ENCODE data around the gene CARMIL1.

DNA sequence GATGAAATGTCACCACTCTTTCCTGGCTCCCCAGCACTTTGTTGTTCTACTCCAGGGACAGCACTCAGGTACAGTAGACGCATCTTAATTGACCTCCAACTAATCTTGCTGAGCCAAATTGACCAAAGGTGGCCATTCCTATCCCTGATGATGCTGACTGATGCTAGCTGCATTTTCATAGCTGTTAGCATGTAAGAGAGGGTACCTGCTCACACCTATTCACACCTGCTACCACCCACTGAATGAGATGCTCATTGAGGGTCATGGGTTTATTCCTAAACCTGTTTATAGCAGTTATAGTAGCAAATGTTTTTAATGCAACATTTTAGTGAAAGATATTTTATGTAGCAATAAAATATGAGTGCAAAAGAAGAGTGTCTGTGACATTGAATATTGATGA, 145.1 kb downstream of the CARMIL1 start:
- TF ChIP-seq POLR2A (IDR thresholded peaks at IDR 0.05; ENCODE audit: low read length) (no peak), GATA1 (IDR thresholded peaks at IDR 0.05; ENCODE audit: low read depth, low read length) (no peak)
